Astrocyte (in vitro differentiated cells and primary cell): ENCODE results near the gene AGPS.

Experiments used
- CTCF ChIP-seq: IDR thresholded peaks from 2 replicates; pipeline ENCODE4 v1.5.1; 2011; ENCODE audit warnings: low read depth, mild to moderate bottlenecking, inconsistent platforms, low read length, moderate library complexity; ENCODE audit not compliant: insufficient read depth
- EZH2 ChIP-seq: IDR thresholded peaks from 2 replicates; pipeline ENCODE4 v1.6.1; 2012; ENCODE audit warnings: mild to moderate bottlenecking, low read length, inconsistent platforms; ENCODE audit not compliant: insufficient read depth

GRCh38 chr2:177542396-177542795 is 149.8 kb downstream of the AGPS start:
- TF ChIP-seq CTCF (no peak), EZH2 (no peak)
